ENCODE data around the gene PRDX1.

GRCh38 chr1:45479039-45479748 is 42.5 kb downstream of the PRDX1 start:
- TF ChIP-seq CTCF (IDR thresholded peaks at IDR 0.05) (no peak), POLR2A (IDR thresholded peaks at IDR 0.05) (no peak)
